ENCODE data around the gene IL32.

Gene IL32

DNA sequence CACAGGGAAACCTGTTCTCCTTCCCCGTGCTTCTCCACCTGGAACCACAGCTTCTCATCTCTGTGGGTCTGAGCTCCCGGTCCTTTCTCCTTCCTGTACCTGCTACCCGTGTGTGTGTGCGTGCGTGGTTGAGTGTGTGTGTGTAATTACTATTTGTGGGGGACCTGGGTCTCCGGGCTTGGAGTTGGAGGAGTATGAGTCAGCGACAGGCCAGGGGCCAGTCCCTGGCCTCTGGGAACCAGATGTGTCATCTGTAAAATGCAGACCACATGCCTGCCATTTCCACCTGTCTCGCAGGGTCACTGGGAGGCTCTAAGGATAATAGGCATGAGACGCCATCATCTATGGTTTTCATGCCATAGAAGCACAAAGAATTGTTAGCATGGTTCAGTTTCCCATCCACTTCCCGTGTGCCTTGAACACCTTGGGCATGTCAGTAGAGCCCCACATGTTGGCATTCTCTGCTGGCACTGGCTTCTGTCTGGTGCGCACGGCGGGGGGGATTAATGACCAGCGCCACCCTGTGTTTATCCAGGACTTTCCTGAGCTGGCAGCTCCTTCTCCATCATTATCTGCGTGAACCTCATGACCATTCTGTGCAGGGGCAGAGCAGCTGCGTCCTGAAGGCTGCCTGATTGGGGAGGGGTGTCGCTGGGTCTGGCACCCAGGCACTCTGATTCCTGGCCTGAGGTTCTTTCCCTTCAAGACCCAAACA, 48.5 kb downstream of the IL32 start:
- Histone ChIP-seq H3K9me3 (ENCODE audit: control insufficient read depth, insufficient read depth, low read depth, low read length) (no peaks in the 10 kb centered on the region), H3K4me1 (ENCODE audit: control insufficient read depth, insufficient read depth, low read length) (peaks cover 4% of the 10 kb centered on the region), H3K36me3 (ENCODE audit: control insufficient read depth in 2 of 2, insufficient read depth in 1 of 2, low read length in 2 of 2) (peaks cover 0 to 45% of the 10 kb centered on the region in 2 experiments; a peak in 2 of 3 replicates), H3K4me3 (ENCODE audit: low read depth, low read length) (peak overlapping the region; percentile 74), H3K27ac (ENCODE audit: extremely low read depth, low read depth, low read length) (no peak overlapping the region)
- peak; percentile 81 for TF ChIP-seq GLIS1 (tag by site-specific recombination; IDR thresholded peaks at IDR 0.05)
- TF ChIP-seq, protein P1, sequence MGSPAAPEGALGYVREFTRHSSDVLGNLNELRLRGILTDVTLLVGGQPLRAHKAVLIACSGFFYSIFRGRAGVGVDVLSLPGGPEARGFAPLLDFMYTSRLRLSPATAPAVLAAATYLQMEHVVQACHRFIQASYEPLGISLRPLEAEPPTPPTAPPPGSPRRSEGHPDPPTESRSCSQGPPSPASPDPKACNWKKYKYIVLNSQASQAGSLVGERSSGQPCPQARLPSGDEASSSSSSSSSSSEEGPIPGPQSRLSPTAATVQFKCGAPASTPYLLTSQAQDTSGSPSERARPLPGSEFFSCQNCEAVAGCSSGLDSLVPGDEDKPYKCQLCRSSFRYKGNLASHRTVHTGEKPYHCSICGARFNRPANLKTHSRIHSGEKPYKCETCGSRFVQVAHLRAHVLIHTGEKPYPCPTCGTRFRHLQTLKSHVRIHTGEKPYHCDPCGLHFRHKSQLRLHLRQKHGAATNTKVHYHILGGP (tag by site-specific recombination; IDR thresholded peaks at IDR 0.05): no peak
- TF ChIP-seq SP7 (tag by site-specific recombination; IDR thresholded peaks at IDR 0.05): peak; percentile 70; the same call in 1 of the 2 replicates
- no peak for TF ChIP-seq ZNF416 (tag by site-specific recombination; IDR thresholded peaks at IDR 0.05)
- 0 out of 2 replicates have a peak, but pooled peaks have one; percentile 39 for TF ChIP-seq ZFHX2 (tag by site-specific recombination; conservative IDR thresholded peaks at IDR 0.05)
- TF ChIP-seq, protein P2, sequence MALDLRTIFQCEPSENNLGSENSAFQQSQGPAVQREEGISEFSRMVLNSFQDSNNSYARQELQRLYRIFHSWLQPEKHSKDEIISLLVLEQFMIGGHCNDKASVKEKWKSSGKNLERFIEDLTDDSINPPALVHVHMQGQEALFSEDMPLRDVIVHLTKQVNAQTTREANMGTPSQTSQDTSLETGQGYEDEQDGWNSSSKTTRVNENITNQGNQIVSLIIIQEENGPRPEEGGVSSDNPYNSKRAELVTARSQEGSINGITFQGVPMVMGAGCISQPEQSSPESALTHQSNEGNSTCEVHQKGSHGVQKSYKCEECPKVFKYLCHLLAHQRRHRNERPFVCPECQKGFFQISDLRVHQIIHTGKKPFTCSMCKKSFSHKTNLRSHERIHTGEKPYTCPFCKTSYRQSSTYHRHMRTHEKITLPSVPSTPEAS (tag by site-specific recombination; IDR thresholded peaks at IDR 0.05): 0 out of 2 replicates have a peak, but pooled peaks have one; percentile 27
- TF ChIP-seq GLIS2 (tag by site-specific recombination; IDR thresholded peaks at IDR 0.05): peak; percentile 22; the same call in 1 of the 2 replicates
- TF ChIP-seq, protein P3, sequence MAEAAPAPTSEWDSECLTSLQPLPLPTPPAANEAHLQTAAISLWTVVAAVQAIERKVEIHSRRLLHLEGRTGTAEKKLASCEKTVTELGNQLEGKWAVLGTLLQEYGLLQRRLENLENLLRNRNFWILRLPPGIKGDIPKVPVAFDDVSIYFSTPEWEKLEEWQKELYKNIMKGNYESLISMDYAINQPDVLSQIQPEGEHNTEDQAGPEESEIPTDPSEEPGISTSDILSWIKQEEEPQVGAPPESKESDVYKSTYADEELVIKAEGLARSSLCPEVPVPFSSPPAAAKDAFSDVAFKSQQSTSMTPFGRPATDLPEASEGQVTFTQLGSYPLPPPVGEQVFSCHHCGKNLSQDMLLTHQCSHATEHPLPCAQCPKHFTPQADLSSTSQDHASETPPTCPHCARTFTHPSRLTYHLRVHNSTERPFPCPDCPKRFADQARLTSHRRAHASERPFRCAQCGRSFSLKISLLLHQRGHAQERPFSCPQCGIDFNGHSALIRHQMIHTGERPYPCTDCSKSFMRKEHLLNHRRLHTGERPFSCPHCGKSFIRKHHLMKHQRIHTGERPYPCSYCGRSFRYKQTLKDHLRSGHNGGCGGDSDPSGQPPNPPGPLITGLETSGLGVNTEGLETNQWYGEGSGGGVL (tag by site-specific recombination; IDR thresholded peaks at IDR 0.05): peak; percentile 71
- ChIA-PET POLR2A (interaction anchor here (0.6 to 3.8 kb wide), 2 partner anchors 15 to 512 kb away, joined by 3 to 14 read pairs; no protein-coding TSS in a partner anchor), CTCF (interaction anchor here (0.7 to 3.1 kb wide), 4 partner anchors 12 to 54 kb away, joined by 4 to 14 read pairs (median 4); no protein-coding TSS in a partner anchor)

DNA sequence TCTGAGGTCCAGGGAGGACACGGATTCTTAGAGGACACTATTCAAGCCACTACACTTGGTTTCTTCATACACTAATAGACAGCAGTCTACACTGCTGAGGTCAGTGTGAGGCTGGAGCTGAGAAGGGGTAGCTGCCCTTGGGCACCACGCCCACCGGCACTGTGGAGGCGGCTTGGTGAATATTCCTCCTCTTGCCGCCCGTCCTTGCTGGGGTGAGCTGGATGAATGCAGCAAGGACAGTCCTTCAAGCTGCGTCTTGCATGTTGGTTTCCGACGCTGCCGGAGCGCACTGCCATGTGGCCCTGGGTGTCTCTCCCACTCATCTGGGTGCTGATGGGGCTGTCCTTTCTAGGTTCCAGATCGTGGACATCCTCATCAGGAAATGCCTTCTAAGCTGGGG, 49.6 kb downstream of the IL32 start:
- Histone ChIP-seq H3K36me3 (ENCODE audit: control insufficient read depth in 2 of 2, insufficient read depth in 1 of 2, low read length in 2 of 2) (peaks cover 0 to 56% of the 10 kb centered on the region in 2 experiments; a peak in 2 of 3 replicates), H3K4me1 (ENCODE audit: control insufficient read depth, insufficient read depth, low read length) (peaks cover 4% of the 10 kb centered on the region), H3K4me3 (ENCODE audit: low read depth, low read length) (no peak overlapping the region), H3K9me3 (ENCODE audit: control insufficient read depth, insufficient read depth, low read depth, low read length) (no peaks in the 10 kb centered on the region), H3K27ac (ENCODE audit: extremely low read depth, low read depth, low read length) (no peak overlapping the region)
- POLR2A ChIA-PET: interaction anchor here (3.8 kb wide), 1 partner anchor 14 kb away, joined by 14 read pairs; no protein-coding TSS in a partner anchor
- TF ChIP-seq ZNF596 (tag by site-specific recombination; IDR thresholded peaks at IDR 0.05) (no peak), ZNF473 (tag by site-specific recombination; IDR thresholded peaks at IDR 0.05) (no peak), EGR2 (tag by site-specific recombination; IDR thresholded peaks at IDR 0.05; ENCODE audit: low read depth) (0 out of 2 replicates have a peak, but pooled peaks have one; percentile 7)
- TF ChIP-seq, protein P4, sequence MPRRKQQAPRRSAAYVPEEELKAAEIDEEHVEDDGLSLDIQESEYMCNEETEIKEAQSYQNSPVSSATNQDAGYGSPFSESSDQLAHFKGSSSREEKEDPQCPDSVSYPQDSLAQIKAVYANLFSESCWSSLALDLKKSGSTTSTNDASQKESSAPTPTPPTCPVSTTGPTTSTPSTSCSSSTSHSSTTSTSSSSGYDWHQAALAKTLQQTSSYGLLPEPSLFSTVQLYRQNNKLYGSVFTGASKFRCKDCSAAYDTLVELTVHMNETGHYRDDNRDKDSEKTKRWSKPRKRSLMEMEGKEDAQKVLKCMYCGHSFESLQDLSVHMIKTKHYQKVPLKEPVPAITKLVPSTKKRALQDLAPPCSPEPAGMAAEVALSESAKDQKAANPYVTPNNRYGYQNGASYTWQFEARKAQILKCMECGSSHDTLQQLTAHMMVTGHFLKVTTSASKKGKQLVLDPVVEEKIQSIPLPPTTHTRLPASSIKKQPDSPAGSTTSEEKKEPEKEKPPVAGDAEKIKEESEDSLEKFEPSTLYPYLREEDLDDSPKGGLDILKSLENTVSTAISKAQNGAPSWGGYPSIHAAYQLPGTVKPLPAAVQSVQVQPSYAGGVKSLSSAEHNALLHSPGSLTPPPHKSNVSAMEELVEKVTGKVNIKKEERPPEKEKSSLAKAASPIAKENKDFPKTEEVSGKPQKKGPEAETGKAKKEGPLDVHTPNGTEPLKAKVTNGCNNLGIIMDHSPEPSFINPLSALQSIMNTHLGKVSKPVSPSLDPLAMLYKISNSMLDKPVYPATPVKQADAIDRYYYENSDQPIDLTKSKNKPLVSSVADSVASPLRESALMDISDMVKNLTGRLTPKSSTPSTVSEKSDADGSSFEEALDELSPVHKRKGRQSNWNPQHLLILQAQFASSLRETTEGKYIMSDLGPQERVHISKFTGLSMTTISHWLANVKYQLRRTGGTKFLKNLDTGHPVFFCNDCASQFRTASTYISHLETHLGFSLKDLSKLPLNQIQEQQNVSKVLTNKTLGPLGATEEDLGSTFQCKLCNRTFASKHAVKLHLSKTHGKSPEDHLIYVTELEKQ (tag by site-specific recombination; IDR thresholded peaks at IDR 0.05; ENCODE audit: borderline replicate concordance): no peak
- CTCF ChIA-PET: interaction anchor here (0.5 to 3.1 kb wide), 4 partner anchors 14 to 53 kb away, joined by 3 to 14 read pairs (median 3); no protein-coding TSS in a partner anchor

All from HEK293 (cell line).